IPS-18a (cell line): ENCODE results near the gene RDH12.

Source experiments
- H3K27ac ChIP-seq: one replicate; pipeline ENCODE4 v1.5.1; 2013; ENCODE audit warnings: low read length
- H3K27me3 ChIP-seq: one replicate; pipeline ENCODE4 v1.6.1; 2013; ENCODE audit warnings: mild to moderate bottlenecking, low read length; ENCODE audit not compliant: control insufficient read depth, insufficient read depth
- H3K36me3 ChIP-seq: one replicate; pipeline ENCODE4 v1.6.1; 2013; ENCODE audit warnings: low read depth, low read length; ENCODE audit not compliant: control insufficient read depth
- H3K4me1 ChIP-seq: one replicate; pipeline ENCODE4 v1.6.1; 2013; ENCODE audit warnings: low read depth, low read length; ENCODE audit not compliant: control insufficient read depth
- H3K4me3 ChIP-seq: one replicate; pipeline ENCODE4 v1.5.1; 2013; ENCODE audit warnings: low read length
- H3K9ac ChIP-seq: one replicate; pipeline ENCODE4 v1.6.1; 2013; ENCODE audit warnings: mild to moderate bottlenecking, low read length, moderate library complexity
- H3K9me3 ChIP-seq: one replicate; pipeline ENCODE4 v1.6.1; 2013; ENCODE audit warnings: low read depth, low read length; ENCODE audit not compliant: control insufficient read depth

Gene RDH12

GRCh38 chr14:67757175-67757574 is 55.5 kb downstream of the RDH12 start:
- no peak overlapping the region for H3K27ac ChIP-seq
- no peaks in the 10 kb centered on the region for H3K9me3 ChIP-seq
- H3K27me3 ChIP-seq = no peaks in the 10 kb centered on the region
- no peak overlapping the region for H3K9ac ChIP-seq
- H3K36me3 ChIP-seq = peaks cover 62% of the 10 kb centered on the region
- H3K4me1 ChIP-seq = no peaks in the 10 kb centered on the region
- no peak overlapping the region for H3K4me3 ChIP-seq

- Histone ChIP-seq H3K27me3 (no peaks in the 10 kb centered on the region), H3K9ac (no peak overlapping the region), H3K27ac (no peak overlapping the region), H3K36me3 (peaks cover 56% of the 10 kb centered on the region), H3K4me3 (no peak overlapping the region), H3K9me3 (no peaks in the 10 kb centered on the region), H3K4me1 (no peaks in the 10 kb centered on the region)
These were observed 58.2 kb downstream of the RDH12 start for GRCh38 chr14:67759916-67760315.

- Histone ChIP-seq H3K27ac (no peak overlapping the region), H3K4me3 (no peak overlapping the region), H3K9me3 (no peaks in the 10 kb centered on the region), H3K36me3 (peaks cover 60% of the 10 kb centered on the region), H3K4me1 (no peaks in the 10 kb centered on the region), H3K9ac (no peak overlapping the region), H3K27me3 (no peaks in the 10 kb centered on the region)
These were observed 60.4 kb downstream of the RDH12 start for GRCh38 chr14:67762051-67762450.

DNA sequence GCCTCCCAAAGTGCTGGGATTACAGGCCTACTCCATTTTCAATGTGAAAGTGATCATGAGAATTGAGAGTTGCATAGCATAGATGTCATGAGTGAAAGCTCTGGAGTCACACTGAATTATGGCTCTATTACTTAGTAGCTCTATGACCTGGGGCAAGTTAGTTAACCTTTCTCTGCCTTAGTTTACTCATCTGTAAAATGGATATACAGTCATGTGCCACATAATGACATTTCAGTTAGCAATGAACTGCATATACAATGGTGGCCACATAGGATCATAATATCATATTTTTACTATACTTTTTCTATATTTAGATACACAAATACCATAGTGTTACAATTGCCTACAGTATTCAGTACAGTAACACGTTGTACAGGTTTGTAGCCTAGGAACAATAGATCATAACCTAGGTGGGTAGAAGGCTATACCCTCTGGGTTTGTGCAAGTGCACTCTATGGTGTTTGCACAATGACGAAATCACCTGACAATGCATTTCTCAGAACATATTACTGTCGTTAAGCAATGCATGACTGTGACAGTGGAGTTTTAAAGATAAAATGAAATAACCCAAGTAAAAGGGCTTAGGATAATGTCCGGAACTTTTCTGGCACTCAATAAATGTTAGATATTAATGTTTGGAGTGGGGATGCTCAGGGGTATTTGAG is 61.6 kb downstream of the RDH12 start:
- H3K27ac ChIP-seq = no peak overlapping the region
- no peaks in the 10 kb centered on the region for H3K9me3 ChIP-seq
- no peaks in the 10 kb centered on the region for H3K27me3 ChIP-seq
- peaks cover 68% of the 10 kb centered on the region for H3K36me3 ChIP-seq
- no peaks in the 10 kb centered on the region for H3K4me1 ChIP-seq
- no peak overlapping the region for H3K4me3 ChIP-seq
- H3K9ac ChIP-seq = no peak overlapping the region

DNA sequence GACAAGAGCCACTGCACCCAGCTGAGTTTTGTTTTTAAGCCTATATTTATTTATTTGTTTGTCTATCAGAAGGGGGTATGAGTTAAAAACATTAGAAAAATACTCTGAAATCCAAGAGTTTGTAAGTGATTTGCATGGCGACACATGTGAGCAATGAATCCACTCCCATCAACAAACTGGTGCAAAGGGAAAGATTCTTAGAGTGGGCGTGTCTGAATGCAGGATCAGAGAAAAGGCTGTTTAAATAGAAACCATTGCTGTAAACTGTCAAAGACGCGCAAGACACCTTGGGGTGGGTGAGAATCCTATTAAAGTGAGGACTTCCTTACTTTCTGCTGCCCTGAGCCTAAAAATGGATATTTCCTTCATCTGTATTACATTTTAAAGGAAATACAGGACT is 62.8 kb downstream of the RDH12 start:
- H3K9ac ChIP-seq = no peak overlapping the region

GRCh38 chr14:67765192-67765834 is 63.6 kb downstream of the RDH12 start:
- no peaks in the 10 kb centered on the region for H3K4me1 ChIP-seq
- H3K27ac ChIP-seq = no peak overlapping the region
- no peaks in the 10 kb centered on the region for H3K9me3 ChIP-seq
- no peak overlapping the region for H3K9ac ChIP-seq
- H3K36me3 ChIP-seq = peaks cover 83% of the 10 kb centered on the region
- no peaks in the 10 kb centered on the region for H3K27me3 ChIP-seq
- no peak overlapping the region for H3K4me3 ChIP-seq

More for the DNA sequence above, 62.8 kb downstream of the RDH12 start:
- no peak overlapping the region for H3K4me3 ChIP-seq
- no peak overlapping the region for H3K27ac ChIP-seq
- H3K27me3 ChIP-seq = no peaks in the 10 kb centered on the region
- no peaks in the 10 kb centered on the region for H3K9me3 ChIP-seq
- H3K4me1 ChIP-seq = no peaks in the 10 kb centered on the region
- peaks cover 80% of the 10 kb centered on the region for H3K36me3 ChIP-seq

GRCh38 chr14:67766035-67766680 is 64.5 kb downstream of the RDH12 start:
- Histone ChIP-seq H3K9me3 (no peaks in the 10 kb centered on the region), H3K4me1 (no peaks in the 10 kb centered on the region), H3K9ac (no peak overlapping the region), H3K36me3 (peaks cover 81% of the 10 kb centered on the region), H3K4me3 (no peak overlapping the region), H3K27me3 (no peaks in the 10 kb centered on the region), H3K27ac (no peak overlapping the region)

- Histone ChIP-seq H3K4me3 (no peak overlapping the region), H3K36me3 (peaks cover 86% of the 10 kb centered on the region), H3K4me1 (no peaks in the 10 kb centered on the region), H3K27ac (no peak overlapping the region), H3K27me3 (no peaks in the 10 kb centered on the region), H3K9ac (no peak overlapping the region), H3K9me3 (no peaks in the 10 kb centered on the region)
These were observed 66.5 kb downstream of the RDH12 start for GRCh38 chr14:67768219-67768618.

- Histone ChIP-seq H3K36me3 (peaks cover 82% of the 10 kb centered on the region), H3K27ac (no peak overlapping the region), H3K9ac (no peak overlapping the region), H3K9me3 (no peaks in the 10 kb centered on the region), H3K4me3 (no peak overlapping the region), H3K27me3 (no peaks in the 10 kb centered on the region), H3K4me1 (no peaks in the 10 kb centered on the region)
These were observed 72.2 kb downstream of the RDH12 start for GRCh38 chr14:67773844-67774377.

DNA sequence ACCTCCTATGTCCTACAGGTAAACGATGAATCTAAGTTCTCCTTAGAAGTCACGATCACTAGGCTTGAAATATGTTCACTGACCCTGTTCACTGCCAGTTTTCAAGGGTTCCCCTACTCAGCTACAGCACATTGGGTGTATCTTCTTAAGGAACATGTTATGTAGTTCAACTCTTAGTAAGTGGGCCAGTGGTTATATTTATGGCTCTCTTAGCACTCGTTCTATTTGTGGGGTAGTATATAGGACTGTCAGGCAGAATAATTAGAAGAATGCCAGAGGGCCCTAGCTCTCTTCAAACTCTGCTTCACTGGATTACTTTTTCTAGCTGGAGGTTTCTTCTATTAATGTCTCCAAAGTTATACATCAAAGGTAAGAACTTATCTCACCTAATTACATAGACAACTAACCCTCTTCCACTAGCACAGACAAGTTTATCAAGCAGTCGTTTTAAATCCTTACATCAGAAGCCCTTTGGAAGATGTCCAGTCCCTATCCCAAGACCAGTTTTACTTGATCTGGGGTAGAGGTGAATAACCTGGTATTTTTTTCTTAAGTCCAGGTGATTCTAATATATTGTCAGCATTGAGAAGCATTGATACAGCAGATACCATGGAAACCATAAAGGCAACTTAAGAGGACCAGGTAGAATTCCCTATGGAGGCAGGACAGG is 75.1 kb downstream of the RDH12 start:
- Histone ChIP-seq H3K4me1 (no peaks in the 10 kb centered on the region), H3K27me3 (no peaks in the 10 kb centered on the region), H3K4me3 (no peak overlapping the region), H3K27ac (no peak overlapping the region), H3K9ac (no peak overlapping the region), H3K9me3 (no peaks in the 10 kb centered on the region), H3K36me3 (peaks cover 83% of the 10 kb centered on the region)

DNA sequence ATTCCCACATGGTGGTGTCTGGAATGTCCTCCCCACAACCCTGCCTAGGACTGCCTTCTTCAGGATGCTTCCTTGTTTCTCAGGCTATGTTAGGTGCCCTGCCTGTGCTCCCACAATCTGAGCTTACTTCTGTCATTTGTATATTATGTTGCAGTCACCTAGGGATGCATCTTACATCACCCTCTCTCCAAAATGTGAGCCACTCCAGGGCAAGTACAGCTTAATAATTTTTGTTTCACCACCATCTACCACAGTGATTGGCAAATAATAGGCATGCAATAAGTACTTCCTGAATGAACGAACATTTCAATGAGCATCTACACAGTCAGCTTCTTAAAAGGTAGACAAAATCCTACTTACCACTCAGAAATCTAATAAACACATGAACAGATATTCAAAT is 77.1 kb downstream of the RDH12 start:
- H3K27ac ChIP-seq = no peak overlapping the region
- no peaks in the 10 kb centered on the region for H3K4me1 ChIP-seq
- no peak overlapping the region for H3K4me3 ChIP-seq
- no peak overlapping the region for H3K9ac ChIP-seq
- H3K36me3 ChIP-seq = peaks cover 90% of the 10 kb centered on the region
- no peaks in the 10 kb centered on the region for H3K27me3 ChIP-seq
- no peaks in the 10 kb centered on the region for H3K9me3 ChIP-seq
